22Rv1 (cell line): ENCODE measurements around the gene FOXO3.

Source experiments
- ZFX ChIP-seq: fragments of 450-650 bp; IDR thresholded peaks from 2 replicates; pipeline ENCODE4 v1.6.1; 2017; ENCODE audit warnings: antibody characterized with exemption, borderline replicate concordance
- TF ChIP-seq, protein P1 (sequence below): fragments of 450-650 bp; IDR thresholded peaks from 2 replicates; pipeline ENCODE4 v1.5.1; 2017; ENCODE audit warnings: mild to moderate bottlenecking

DNA sequence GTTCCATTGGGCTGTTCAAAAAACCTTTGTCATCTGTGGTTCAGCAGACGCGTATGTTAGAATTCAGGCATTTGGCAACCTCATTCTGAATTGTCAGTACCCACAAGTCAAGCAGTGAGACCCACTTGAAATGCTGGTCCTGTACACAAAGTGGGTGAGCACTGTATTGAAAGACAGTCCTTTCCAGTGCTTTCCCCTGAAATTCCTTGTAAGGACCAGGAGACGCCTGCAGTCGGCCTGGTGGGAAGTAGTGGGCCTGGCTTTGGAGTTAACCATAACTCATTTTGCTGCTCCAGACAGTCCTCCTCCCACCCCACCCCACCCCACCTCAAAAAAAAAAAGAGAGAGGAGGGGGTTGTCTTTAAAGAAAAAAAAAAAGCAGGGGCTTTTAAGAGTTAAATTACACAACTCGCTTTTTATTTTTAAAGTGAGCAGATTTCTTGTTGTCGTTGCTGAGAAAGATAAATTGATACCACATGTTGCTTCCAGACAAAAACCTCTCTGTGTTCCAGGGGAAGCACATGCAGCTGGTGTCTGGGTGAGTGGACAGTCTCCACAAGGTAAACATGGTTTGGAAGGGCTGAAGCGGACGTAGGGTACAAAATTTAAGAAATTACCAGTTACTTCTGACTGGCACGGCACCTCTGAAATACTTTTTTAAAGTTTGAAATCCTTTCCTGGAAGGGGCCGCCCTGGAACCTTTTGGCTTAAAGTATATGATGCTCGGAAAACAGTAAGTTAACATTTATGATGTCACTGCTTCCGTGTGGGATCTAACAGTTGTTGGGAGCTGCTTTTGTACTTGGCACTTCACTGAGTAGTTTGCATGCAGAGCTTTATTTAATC, 95.3 kb downstream of the FOXO3 start:
- TF ChIP-seq, protein P1, sequence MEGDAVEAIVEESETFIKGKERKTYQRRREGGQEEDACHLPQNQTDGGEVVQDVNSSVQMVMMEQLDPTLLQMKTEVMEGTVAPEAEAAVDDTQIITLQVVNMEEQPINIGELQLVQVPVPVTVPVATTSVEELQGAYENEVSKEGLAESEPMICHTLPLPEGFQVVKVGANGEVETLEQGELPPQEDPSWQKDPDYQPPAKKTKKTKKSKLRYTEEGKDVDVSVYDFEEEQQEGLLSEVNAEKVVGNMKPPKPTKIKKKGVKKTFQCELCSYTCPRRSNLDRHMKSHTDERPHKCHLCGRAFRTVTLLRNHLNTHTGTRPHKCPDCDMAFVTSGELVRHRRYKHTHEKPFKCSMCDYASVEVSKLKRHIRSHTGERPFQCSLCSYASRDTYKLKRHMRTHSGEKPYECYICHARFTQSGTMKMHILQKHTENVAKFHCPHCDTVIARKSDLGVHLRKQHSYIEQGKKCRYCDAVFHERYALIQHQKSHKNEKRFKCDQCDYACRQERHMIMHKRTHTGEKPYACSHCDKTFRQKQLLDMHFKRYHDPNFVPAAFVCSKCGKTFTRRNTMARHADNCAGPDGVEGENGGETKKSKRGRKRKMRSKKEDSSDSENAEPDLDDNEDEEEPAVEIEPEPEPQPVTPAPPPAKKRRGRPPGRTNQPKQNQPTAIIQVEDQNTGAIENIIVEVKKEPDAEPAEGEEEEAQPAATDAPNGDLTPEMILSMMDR: no peak
- TF ChIP-seq ZFX: no peak
